Stimulated activated CD4-positive, alpha-beta T cell treated with anti-CD3 and anti-CD28 coated beads, Interleukin-12 subunit alpha, Interleukin-12 subunit beta, amount 100 ng/mL, for 48 hours (primary cell): ENCODE measurements around the gene KRT86.
"Not testable (repeated sequence)": the region's sequence is repeated elsewhere in the genome, so short reads cannot be mapped to it uniquely, and the experiment has no call there.

Experiments
- DNase-seq, 3 donors: peaks; one replicate each; pipeline ENCODE4 v3.0.0-alpha.2; 2020; ENCODE audit warnings: low read depth in 2 of 3, low spot score in 1 of 3

The KRT86 gene

DNA sequence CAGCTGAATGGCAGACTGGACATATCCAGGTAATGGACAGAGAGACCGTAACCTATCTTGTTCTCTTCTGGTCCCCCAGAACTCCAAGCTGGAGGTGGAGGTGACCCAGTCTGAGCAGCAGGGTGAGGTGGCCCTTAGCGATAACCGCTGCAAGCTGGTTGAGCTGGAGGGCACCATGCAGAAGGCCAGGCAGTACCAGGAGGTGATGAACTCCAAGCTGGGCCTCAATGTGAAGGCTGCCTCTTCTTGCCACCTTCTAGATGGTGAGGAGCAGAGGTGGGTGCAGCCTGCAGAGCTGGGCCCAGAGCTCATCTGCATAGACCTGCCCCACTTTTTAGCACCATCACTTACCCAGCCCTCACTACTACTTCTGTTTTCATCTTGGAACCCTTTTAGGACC, 7.2 kb upstream of the KRT86 start:
- DNase-seq: no peak

DNA sequence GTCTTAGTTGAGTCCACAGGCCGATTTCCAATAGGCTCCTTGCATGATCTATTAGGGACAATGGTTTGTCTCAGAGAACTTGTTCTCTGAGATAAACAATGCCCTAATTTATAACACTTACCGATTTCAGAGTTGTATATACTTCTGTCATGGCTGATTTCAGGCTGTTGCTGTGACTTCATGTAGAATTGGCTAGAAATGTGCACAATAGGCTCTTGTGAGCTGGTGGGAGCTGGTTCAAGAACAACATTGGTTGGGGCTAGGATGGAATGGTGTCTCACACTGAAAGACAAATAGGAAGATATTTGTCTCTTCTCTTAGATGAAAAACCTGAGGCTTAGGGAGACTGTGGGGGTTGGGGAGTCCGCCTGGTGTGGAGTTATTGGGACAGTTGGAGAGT, 6.7 kb upstream of the KRT86 start:
- DNase-seq: no peak

DNA sequence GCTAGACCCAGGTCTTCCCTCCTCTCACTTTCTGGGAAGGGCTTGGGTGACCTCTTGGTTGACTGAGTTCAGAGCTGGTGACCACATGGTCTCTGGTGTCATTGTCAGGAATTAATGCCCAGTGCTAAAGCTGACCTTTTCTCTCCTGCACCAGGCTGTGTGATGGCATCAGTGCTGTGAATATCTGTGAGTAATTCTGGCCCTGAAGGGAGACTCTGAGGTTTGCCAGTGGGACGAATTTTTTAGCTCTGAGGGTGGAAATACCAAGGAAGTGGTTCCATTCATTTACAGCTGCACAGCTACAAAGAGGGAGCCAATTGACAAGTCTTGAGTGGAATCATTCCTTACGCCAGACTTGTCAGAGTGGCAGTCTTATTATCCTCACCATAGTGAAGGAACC, 6.2 kb upstream of the KRT86 start:
- no peak for DNase-seq

DNA sequence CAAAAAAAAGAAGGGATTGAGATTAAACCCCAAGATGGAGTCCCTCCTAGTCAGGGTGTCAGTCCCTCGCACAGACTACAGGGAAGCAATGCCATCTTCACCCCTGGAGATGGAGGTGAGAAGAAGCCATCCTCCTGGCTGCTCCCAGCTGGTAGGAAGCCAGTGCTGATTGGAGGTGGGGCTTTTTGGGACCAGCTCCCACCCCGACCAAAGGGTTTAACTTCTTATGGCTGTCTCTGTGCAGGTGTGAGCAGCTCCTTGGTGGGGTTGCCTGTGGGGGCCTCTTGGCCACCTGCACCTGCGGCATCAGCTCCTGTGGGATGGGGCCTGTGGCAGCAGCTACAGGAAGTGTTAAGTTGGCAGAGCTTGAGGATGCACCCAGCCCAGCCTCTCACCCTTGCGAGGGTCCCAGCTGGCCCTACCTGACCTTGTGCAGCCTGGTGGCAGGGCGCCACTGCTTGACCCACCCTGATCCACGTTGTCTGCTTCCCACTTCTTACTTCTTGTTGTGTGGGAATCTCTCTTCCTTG, 3.8 kb upstream of the KRT86 start:
- DNase-seq: no peak

DNA sequence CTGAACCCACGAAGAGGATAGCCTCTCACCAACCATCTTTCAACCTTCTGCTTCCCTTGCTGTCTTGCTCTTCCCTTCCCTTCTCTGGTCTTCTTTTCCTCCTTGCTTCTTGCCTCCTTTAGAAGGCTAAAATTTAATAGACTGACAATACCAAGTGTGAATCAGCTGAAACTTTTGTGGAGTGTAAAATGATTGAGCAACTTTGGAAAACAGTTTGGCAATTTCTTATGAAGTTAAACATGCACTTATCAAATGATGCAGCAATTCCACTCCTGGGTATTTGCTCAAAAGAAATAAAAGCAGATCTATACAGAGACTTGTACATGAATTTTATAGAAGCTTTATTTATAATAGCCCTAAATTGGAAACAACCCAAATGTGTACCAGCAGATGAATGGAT, 3.3 kb upstream of the KRT86 start:
- DNase-seq: no peak

DNA sequence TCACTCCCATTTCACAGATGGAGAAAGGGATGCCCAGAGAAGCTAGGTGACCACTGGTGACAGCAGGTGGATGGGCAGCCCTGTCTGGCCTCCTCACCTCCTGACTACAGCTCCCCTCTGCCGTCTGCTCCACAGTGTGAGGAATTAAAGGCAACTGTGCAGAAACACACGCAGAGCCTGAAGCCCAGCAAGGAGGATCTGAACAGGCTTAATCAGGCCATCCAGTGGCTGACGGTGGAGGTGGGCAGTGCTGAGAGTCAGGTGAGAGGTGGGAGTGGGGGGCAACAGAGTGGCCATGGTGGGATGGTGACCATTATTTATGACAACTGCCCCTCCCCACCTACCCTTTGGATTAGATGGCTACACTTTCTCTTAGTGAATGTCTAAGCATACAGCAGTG, 1.2 kb downstream of the KRT86 start:
- no peak for DNase-seq

DNA sequence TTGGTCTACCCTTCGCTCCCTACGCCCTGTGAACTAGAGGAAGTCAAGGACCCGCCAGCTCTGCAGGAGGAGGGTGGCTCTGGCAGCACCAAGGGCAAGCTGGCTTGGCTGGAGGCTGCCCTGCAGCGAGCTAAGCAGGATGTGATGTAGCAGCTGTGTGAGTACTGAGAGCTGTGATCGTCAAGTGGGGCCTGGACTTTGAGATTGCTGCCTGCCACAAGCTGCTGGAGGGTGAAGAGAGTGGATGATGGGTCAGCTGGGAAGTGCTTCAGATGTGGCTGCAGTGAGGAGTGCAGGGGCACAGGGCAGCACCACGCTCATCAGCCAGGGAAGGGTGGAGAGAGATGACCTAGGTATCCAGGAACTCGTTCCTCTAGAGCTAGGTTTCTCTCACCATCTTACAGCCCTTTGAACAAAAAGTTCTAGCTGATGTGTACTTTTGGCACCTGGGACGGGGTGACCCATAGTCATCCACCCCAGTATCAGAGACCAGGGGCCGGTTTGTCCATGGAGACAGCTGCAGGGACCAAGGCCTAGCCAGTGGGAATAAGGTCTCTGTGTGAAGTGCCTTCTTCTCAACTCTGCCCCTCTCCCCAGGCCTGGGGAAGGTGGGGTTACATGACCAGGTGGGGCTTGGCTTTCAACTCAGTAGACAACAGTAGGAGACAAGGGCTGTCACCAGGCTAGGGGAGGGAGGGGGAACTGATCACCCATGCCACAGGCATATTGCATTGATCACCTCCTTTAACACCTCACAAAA, 3.2 kb downstream of the KRT86 start:
- DNase-seq: no peak

DNA sequence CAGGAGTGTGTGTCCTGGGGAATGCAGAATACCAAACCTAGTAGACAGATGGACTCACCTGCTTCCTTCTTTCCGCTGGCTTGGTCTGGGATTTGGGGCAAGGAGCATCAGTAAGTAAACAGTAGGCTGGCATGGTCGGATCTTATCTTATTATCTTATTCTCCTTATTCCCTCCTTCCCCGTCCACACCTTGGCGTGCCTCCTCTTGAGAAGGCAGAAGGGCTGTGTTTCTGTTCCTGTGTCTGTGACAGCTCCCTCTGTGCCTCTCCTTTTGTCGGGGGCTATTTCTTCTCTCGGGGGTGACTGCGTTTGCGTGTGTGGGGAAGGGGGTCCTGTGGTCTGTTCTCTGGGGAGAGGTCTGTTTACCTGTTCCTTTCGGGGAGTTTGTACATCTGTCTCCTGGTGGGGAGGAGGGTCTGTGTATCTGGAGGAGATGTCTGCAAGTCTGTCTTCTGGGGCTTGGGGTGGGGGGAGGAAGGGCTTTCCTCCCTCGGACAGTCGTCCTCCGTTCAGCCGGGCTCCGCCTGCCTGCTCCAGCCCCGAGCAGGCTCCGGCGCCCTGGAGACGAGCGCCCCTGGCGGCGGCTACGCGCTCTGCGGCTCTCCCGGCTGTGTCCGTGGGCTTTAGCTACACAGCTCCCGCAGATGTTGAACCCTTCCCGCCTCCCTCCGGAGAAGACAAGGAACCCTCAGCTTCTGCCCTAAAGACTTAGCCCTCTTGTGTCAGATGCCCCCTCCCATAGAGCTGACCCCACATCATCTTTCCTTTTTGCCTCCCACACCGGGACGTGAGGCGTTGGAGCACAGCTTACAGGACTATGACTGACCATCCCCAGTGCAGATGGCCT, 4.4 kb downstream of the KRT86 start:
- peak; percentile 49 to 72 (median 61) for DNase-seq

DNA sequence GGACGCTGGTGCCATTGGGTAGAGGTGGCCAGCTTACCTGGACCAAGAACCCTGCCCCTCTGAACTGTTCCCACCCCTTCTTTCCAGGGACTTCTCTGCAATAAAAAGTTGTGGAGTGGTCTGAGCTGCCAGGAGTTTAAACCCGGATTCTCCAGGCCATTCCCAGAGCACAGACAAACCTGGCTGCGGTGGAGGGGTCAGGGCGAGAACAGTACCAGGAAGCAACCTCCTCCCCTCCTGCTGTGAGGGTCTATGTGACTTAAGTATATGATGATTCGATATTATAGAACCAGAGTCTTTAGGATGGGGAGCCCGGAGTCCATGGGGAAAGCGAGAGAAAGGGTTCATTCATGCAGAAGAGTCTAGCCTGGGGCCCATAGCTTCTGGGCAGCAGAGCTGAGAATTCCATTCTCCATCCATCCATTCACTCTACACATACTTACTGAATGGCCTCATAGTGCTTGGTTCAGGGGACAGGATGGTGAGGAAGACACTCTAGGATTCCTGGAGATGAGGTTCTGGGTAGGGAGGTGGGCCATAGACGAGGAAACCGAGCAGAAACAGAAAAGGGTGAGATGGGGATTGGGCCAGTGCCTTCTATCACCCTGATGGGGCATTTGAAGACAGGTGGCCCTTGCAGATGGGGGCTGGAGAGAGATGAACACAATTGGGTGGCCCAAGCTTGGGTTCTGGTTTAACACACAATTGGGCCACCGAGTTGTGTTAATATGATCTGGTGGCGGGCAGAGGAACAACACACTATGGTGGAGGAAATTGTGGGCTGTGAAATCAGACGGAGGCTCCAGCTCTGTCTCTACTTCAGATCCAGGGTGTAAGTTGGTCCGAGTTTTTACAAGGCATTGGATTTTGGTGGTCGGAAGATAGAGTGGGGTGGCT, 5.2 kb downstream of the KRT86 start:
- DNase-seq: no peak

DNA sequence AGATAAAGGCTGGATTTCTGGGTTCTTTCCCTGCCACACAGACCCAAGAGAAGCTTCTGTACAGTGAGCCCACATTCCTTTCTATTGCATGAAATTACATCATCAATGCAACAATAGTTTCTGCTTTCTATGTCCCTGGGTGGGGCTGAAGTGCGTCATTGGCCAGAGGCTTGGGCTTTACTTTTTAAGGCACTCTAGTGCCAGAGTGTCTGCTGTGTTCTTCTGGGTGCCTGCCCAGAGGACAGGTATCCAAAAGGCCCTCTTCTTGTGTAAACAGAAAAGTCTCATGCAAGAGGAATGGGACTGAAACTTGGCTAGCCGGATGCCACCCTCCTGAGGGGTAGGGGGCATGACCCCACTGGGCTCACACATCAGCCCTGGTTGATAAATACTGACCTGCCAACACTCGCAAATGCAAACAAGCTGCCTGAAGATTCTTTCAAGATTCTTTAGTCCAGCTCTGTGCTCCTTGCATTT, 5.9 kb downstream of the KRT86 start:
- DNase-seq: no peak

DNA sequence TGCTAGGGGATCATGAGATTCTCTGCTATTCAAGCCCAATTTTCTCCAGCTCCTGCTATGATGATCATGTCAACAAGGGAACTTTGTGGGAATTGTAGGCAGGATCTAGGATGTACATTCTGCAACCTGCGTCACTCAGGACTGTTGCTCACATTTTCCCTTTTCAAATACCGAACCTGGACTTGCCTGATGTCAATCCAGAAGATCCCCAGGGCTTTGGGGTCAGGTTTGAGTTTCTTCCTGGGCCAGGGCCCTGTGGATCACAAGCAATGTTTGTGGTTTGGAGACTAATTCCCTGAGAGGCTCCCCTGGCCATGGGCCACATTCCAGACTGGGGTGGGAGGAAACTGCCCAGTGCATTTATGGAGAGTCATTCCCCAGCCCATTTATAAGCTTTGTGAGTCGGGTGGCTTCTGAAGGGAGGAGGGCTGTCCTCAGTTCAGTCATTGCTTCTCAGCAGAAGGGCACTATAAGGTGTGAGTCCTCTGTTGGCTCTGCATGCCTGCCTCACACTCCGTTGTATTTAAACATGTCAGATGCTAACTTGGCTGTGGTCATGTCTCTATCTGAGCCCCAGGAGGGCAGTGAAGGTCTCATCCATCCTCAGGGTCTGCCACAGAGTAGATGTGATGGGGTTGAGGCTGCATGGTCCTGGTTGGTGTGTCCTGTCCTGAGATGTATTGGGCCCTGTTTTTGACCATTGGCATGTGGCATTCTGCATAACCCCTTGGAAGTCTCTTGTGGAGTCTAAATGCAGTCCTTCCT, 6.5 kb downstream of the KRT86 start:
- no peak for DNase-seq

DNA sequence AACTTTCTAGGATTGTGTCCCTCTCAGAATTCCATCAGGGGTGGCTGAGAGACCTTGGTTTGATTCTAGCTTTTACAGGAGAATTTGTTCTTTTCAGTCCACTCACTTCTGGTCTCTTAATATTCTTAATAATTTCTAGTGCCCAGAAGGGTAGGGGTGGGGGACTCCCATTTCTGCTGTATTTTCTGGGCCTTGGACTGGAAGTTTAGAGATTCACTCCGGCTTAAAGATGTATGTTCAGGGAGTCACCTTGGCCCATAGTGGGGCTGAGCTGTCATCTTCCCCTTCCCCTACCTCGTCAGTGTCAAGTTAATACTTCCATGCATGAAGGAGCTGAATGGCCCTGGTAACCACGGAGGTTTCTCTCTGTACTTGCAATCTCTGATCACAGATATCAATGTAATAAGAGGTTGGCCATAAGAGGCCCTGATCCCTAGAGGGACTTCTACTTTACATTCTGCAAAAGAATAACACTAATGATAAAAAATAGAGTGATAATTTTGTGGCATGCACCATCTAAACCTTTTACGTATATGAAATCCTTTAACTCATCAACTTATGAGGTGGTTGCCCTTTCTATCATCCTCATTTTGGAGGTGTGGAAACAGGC, 10.2 kb downstream of the KRT86 start:
- DNase-seq: no peak

DNA sequence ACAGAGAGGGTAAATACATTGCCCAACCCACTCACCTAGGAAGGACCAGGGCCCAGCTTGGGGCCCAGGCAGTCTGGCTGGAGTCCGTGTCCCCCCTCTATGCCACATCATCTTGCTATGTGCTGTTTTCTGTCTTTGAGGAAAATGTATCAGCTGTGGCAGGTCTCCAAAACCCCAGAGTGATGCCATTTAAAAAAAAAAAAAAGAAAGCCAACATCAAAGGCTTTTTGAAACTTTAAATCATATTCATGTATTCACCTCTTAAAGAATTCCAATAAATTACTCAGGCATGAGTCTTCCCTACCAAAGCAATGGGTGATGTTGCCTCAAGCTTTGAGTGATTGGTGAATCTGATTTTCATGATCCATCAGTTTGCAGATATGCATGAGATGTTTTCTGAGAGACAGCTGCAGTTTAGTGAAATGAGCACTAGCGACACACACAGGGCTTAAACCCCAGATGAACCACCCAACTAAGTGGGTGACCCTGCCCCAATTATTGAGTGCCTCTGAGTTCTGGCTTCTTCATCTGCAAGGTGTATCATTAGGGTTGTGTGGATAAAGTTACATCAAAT, 10.8 kb downstream of the KRT86 start:
- no peak for DNase-seq

DNA sequence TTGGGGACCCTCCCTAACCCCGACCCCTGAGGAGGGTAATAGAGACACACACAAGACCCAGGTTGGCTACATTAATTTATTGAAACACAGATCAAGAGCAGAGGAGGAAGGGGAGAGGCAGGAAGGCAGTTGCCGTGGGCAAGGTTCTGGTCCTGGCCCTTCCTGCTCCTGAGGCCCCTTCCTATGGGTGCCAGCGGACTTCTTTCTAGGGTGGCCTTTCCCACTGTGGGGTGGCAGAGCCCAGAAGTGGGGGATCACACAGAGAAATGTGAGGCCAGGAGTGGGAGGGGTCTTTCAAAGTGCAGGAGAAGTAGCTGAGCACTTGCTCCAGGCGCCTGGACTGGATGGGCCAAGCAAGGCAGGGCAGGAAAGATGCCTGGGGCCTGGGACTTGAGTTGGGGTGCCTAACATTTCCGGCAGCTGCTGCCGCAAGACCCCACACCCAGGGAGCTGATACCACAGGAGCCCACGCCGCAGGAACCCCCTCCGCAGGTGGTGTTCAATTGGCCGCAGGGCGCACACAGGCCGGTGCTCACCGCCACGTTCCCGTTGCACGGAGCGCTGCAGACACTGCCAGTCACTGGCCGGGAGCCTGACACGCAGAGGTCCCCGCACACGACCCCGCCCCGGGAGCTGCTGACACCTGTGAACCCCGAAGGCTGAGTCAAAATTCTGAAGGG, 11.5 kb downstream of the KRT86 start:
- no peak for DNase-seq

DNA sequence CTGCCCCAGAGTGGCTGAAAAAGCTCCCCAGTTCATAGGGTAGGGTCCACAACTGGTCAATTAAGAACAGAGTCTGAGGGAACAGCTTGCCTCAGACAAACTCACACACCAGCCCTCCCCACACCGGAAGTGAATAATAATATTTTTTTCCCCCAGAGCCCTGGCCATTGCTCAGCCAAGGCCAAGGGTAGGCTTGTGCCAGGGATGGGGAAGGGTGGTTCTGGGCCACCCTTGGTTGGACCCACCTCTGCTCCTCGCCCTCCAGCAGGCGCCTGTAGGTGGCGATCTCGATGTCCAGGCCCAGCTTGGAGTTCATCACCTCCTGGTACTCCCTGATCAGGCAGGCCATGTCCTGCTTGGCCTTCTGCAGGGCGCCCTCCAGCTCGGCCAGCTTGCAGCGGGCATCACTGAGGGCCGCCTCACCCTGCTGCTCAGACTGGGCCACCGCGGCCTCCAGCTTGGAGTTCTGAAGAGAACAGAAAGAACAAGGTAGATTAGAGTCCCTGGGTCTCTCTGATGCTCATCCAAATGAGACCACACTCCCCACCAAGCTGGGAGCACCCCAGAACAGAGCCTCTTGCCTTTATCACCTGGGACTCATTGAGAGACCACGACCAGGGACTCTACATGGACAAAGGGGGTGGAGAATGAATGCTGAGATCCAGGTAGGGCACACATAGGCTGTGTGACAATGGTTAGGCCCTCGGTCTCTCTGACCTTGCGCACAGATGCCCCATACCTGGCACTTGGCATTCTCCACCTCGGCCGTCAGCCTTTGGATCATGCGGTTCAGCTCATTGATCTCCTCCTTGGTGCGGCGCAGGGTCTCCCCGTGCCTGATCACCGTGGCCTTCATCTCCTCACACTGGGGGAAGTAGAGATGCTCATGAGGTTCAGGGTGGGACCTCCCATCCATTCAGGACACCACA, 12.7 kb downstream of the KRT86 start:
- not testable (repeated sequence) for DNase-seq

DNA sequence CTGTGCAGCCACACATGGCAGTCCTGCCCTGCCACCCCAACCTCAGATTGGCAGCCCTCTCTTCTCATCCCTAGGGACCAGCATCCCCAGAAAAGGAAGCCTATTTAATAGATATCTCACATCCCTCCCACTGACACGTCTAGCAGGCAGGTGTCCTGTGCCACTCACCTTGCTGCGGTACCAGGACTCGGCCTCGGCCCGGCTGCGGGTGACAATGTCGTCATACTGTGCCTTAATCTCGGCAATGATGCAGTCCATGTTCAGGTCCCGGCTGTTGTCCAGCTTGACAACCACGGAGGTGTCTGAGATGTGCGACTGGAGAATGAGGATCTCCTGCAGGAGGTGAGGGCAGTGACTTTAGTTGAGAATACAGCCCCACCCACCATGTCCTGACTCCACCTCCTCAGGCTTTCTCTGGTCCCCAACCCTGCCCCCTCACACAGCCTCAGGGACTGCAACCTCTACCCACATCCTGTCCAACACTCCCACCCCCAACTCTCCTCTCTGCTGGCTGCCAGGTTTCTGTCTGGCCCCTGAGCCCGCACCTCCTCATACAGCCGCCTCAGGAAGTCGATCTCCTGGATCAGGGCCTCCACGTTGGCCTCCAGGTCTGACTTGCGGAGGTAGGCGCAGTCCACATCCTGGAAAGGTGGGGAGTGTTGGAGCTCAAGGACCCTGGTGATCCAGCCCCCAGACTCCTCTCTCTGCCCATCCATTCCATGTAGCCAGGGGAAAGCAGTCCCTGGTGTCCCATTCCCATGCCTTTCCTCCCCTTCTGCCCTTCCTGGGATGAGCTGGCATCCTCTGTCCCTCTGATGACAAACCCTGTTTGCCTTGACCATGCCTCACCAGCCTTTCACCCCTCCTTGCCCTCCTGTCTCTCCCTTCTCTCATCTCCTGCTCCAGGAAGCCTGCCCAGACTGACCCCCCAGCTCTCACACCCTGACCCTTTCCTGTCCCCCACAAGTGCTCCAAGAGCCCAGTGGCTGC, 13.7 kb downstream of the KRT86 start:
- not testable (repeated sequence) for DNase-seq
